Middle frontal gyrus (tissue), 1 donor: ENCODE data around the gene PRAME.
"Not testable (repeated sequence)": the region's sequence is repeated elsewhere in the genome, so short reads cannot be mapped to it uniquely, and the experiment has no call there.

Experiments used
- DNase-seq: peaks from one replicate; pipeline ENCODE4 v3.0.0-alpha.2; 2015; ENCODE audit warnings: low spot score; ENCODE audit errors: extremely low spot score

PRAME gene

DNA sequence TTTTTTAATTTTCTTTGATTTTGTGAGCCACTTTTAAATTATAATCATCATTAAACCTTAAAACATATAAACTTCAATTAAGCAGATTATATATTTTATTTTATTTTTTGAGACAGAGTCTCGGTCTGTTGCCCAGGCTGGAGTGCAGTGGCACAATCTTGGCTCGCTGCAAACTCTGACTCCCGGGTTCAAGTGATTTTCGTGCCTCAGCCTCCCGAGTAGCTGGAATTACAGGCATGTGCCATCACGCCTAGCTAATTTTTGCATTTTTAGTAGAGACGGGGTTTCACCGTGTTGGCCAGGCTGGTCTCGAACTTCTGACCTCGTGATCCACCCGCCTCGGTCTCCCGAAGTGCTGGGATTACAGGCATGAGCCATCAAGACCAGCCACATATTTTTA, 22.5 kb upstream of the PRAME start:
- not testable (repeated sequence) for DNase-seq

DNA sequence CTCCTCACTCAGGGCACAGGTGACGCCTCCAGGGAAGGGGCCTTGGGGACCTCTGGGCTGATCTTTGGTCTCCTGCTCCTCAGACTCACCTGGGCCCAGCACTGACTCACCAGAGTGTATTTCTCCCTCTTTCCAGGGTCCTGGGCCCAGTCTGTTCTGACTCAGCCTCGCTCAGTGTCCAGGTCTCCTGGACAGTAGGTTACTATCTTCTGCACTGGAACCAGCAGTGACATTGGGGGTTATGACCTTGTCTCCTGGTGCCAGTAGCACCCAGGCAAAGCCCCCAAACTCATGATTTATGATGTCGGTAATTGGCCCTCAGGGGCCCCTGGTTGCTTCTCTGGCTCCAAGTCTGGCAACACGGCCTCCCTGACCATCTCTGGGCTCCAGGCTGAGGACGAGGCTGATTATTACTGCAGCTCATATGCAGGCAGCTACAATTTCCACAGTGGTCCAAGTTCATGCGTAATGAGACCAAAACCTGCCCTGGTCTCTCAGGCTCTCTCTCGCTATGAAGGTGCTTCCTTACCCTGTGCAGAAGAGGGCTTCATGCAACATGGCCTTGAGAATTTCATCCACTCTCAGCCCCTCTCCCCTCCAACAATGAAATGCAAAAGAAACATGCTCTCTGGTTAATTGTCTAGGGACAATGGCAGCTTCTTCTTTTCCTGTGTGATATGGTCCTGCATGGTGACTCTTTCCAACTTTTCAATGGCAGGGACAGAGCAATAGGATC, 21.0 kb upstream of the PRAME start:
- no peak for DNase-seq

GRCh38 chr22:22578702-22579424, 19.8 kb upstream of the PRAME start:
- no peak for DNase-seq

- no peak for DNase-seq
Measured at GRCh38 chr22:22576989-22577427, 17.9 kb upstream of the PRAME start.

DNA sequence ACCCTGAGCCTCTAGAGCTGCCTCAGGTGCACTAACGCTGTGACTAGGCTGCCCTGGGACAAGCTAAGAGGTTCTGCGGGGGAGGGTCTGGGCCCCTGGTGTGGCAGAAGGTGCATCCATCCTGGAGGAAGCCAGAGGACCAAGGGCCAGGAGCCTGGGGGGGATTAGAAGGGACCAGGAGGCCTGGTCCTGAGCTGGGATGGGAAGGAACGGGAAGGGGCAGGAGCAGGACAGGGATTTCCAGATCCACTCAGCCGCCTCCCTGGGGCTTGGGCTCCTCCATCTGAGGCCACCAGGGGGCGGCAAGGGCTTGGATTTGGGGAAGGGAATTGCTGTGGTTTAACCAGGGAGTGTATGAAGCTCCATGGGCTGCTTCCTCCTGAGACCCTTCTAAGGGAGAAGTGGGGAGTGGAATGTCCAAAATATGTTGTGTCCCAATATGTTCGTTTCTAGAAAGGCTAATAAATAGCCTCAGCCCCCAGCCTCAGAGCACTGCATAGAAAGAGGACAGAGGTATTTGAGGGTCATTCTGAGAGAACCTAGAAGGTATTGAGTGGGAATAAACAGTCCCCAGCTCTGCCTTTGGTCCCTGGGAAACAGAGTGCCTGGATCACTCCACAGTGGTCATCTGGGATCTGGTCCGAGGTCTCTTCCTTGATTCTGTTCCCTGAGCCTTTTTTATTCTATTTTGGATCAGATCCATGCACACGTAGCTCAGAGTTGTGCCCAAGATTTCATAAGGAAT, 17.4 kb upstream of the PRAME start:
- DNase-seq = no peak

DNA sequence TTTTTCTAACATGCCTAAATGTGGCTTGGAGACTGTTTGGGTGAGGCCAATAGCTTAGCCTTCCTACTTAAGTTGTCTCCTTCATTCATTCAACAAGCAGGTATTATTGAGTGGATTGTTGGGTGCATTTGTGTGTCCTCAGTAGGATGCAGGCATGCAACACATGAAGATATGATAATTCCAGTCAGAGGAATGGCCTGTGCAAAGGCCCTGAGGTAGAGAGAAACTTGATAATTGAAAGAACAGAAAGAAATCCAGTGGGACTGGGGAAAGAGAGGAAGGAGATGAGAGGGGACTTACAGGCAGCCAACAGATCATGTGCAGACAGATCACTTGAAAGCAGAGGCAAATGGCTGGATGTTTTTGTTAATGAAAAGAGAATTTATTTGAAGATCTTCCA, 15.3 kb upstream of the PRAME start:
- DNase-seq = no peak

DNA sequence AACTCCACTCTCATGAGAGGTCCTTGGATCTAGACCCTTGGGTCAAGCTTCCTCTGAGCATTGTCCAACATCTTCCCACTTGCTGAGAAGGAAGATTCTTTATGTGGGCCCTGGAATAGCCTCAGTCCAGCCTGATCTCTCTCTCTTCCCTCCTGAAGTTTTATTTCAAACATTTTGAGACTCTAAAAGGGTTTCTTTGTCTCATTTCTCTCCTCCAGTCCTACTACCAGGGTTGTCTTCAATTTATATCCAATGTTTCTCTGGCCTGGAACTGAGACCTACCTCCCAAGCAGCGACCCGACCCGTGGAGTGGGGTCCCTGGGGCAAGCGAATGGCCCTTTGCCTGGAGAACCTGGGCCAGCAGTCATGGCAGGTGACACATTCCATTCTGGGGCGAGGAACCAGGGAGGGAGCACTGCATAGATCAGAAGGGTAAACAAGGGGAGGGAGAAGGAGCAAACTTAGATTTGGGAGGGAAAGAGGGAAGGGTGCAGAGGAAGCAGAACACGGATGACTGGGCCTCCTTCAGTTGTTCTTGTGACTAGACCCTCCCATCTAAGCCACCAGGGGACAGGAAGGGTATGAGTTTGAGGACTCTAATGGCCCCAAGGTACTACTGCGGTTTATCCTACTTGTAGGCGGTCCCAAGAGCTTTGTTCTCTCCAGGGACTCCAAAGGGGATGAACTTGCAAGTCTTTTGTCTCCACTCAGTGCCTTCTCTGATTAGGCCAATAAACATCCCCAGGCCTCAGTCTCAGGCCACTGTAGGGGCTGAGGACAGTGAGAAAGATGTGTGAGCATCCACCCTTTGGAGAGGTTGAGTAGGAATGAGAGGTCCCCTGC, 14.2 kb upstream of the PRAME start:
- no peak for DNase-seq

DNA sequence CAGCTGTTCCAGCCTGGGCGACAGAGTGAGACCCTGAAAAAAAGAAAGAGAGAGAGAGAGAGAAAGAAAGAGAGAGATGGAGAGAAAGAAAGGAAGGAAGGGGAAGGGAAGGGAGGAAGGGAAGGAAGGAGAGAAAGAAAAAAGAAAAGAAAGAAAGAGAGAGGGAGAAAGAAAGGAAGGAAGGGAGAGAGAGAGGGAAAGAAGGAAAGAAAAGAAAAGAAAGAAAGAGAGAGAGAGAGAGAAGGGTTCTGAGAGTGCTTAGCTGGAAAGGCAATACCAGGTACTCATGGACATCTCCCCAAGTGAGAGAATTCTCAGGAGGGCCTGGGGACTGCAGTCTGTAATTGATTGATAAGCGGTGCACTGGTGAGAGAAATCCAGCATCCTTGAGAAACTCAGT, 12.8 kb upstream of the PRAME start:
- no peak for DNase-seq

GRCh38 chr22:22571429-22571828, 12.4 kb upstream of the PRAME start:
- no peak for DNase-seq

DNA sequence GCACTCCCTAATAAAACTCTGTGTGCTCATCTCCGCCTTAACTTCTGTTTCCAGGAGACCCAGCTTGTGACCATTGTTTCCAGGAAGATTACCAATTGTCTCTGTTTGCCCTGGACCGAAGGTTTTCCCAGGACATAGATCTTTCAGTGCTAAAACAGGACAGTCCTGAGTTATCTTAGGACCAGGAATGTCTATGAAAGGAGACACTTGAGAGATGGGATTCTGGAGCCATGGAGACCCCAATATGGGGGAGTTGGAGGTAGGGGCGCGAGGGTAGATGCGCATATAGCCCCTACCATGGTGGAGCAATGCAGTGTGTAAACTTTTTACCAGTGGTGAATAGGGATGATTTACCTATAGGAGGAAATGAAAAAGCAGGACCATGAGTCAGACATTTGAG, 10.2 kb upstream of the PRAME start:
- no peak for DNase-seq

GRCh38 chr22:22565981-22566380, 6.9 kb upstream of the PRAME start:
- DNase-seq = no peak

- DNase-seq = no peak
Measured at GRCh38 chr22:22558071-22558971, 744 bp downstream of the PRAME start.

- no peak for DNase-seq
Measured at GRCh38 chr22:22556995-22557925, 1.8 kb downstream of the PRAME start.

DNA sequence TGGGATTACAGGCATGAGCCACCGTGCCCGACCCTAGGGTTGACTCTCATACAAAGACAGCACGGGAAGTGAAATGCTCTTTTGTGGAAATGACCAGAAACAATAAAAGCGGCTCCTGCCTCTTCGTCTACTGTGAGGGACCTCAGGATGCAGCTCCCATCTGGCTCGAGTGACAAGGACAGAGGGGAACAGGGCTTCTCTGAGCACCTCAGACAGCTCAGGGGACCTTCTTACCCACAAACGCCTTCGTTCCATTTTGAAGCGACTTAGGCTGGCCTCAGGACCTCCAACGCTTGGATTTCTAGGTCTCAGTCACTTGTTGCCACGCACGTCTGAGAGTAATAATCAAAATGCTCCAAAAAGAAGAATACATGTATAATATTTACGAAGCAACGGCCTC, 2.5 kb downstream of the PRAME start:
- no peak for DNase-seq

GRCh38 chr22:22555596-22555995, 3.5 kb downstream of the PRAME start:
- no peak for DNase-seq

DNA sequence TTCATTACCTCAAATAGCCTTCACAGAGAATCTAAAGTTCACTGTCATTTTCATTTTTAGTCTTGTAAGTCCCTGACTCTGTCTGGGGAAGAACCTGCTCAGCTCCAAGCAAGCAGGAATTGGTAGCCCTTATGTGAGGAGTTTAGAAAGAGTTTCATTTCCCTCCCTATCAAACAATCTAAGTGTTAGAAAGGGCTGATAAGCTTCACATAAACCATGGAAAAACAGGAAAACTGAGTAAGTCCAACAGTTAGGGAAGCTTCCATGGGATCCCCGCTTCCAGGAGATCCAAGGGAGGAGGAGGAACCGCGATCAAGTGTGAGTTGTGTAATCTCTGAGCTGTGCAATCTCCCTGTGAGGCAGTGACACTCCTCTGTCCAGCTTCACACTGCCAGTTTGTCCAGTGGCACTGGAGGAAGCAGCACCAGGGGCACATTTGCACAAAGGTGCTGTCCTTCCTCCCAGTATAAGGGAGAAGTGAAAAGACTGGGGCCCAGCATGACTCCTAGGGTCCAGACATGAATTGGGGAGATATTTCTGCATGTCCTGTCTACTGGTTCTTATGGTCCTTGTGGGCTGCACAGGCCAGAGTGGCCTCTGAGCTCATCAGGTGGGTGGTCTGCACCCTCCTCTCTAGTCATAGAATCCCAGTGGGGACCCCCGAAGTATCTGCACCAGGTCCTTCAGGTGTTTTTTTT, 4.3 kb downstream of the PRAME start:
- no peak for DNase-seq

DNA sequence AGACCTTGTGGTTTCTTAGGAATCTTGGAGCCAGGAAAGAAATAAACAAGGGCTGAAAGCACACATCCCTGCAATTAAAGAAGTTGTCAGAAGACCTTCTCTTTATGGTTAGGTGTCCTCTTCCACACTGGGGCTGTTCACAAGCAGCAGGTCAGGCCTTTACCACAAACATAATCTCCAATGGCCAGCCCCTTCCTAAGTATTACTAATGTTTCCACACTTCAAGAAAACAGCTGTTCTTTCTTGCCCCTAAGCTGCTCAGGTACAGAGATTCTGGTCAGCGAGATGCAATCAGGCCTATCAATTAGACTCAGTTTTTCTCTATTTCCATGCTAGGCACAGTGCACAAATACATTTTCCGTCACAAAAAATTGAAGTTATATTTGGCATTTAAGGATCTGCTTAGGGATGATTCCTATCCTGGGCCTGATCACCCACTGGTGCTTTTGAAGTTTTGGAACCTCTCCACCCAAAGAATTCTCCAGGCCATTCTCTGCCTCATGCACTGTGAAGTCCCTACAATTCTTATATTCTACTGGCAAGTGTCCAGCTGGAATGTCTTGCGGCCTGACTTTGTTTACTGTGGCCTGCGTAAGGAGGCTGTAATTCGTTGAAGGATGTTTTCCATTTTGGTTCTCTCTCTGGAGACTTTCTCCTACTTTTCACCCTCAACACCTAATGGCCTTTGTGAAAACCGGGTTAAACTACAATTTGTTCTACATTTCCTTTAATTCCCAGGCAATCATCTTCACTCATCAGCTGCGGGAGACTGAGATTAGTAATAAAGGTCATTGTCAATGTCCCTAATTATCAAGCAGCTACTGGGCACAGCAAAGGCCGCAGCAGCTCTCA, 5.1 kb downstream of the PRAME start:
- no peak for DNase-seq

DNA sequence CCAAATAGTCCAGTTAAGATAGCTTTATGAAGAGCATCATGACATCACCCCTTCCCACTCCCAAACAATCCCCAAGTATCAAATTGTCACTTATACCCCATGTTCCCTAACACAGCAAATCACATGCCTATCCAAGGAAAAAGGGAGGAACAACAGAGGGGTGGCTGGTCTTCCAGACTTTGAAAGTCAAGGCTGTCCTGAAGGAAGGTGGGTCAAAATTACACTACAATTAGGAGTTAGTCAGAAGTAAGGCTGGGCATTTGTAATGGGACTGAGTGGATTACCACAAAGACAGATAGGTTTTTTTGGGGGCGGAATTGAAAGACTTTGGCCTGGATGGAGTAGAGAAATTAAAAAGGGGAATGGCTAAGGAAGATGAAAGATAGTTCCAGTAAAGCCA, 5.9 kb downstream of the PRAME start:
- DNase-seq = no peak
